B cell (primary cell): ENCODE data around the gene PARP15.

ENCODE experiments used
- EZH2 ChIP-seq: IDR thresholded peaks from 2 replicates; pipeline ENCODE4 v1.6.1; 2012; ENCODE audit warnings: borderline replicate concordance, low read depth, mild to moderate bottlenecking, moderate library complexity, low read length; ENCODE audit not compliant: insufficient read depth, poor library complexity, severe bottlenecking
- TF ChIP-seq, protein P1 (sequence below): fragments of 200-600 bp; IDR thresholded peaks from one replicate; pipeline ENCODE4 v1.8.0; 2022; ENCODE audit warnings: antibody characterized with exemption, mild to moderate bottlenecking

DNA sequence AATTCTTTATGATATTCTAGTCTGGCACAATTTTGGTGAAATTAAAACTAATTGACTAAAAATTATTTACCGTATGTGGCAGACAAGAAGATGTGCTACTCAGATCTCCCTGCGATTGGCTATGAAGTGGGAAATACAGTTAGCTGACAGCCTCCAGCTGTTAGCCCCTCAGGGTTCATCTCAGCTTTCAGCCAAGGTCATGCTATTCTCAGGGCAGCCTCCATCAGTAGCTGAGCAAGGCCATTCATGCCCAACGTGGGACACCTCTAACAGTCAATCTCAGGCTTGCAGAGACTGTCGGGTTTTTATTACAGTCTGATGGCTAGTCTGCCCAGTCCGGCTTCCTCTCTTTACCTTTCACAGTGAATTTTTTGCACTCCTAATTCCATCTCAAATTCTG, 20.1 kb upstream of the PARP15 start:
- TF ChIP-seq, protein P1, sequence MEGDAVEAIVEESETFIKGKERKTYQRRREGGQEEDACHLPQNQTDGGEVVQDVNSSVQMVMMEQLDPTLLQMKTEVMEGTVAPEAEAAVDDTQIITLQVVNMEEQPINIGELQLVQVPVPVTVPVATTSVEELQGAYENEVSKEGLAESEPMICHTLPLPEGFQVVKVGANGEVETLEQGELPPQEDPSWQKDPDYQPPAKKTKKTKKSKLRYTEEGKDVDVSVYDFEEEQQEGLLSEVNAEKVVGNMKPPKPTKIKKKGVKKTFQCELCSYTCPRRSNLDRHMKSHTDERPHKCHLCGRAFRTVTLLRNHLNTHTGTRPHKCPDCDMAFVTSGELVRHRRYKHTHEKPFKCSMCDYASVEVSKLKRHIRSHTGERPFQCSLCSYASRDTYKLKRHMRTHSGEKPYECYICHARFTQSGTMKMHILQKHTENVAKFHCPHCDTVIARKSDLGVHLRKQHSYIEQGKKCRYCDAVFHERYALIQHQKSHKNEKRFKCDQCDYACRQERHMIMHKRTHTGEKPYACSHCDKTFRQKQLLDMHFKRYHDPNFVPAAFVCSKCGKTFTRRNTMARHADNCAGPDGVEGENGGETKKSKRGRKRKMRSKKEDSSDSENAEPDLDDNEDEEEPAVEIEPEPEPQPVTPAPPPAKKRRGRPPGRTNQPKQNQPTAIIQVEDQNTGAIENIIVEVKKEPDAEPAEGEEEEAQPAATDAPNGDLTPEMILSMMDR, result no peak
- TF ChIP-seq EZH2, result no peak
